Panc1 (cell line): ENCODE data around the gene SURF2. TPM values are rescaled to one million over a fixed set of nuclear protein-coding genes. Genes with fewer than 3 reads are reported as not detected.

Experiments
- ATAC-seq: fragments of 200-7000 bp; cut with Tn5 transposase; 2 replicates; pipeline ENCODE4 v1.9.1; 2020; ENCODE audit warnings: mild to moderate bottlenecking, moderate library complexity
- BruUV-seq: library from RNA; stranded (reverse); fragments of 400-500 nt; replicated peaks from 2 replicates; lab custom pipeline; 2021; lab: Mats Ljungman, UMichigan
- CTCF ChIA-PET: fragments of 300-600 bp; sonication (Branson Sonifier 250); formaldehyde crosslinking; loops from one replicate; lab custom pipeline; 2022; ENCODE audit warnings: antibody characterized with exemption; lab: Charles Lee
- POLR2A ChIA-PET: fragments of 300-600 bp; sonication (Branson Sonifier 250); formaldehyde crosslinking; loops from one replicate; lab custom pipeline; 2022; ENCODE audit warnings: antibody characterized with exemption; lab: Charles Lee
- DNase-seq: peaks from one replicate; pipeline ENCODE4 v3.0.0-alpha.2; 2010; ENCODE audit warnings: low read depth, low spot score
- H3K27ac ChIP-seq: 2 replicates; pipeline ENCODE4 v1.5.1; 2011; ENCODE audit warnings: mild to moderate bottlenecking, low read length, inconsistent platforms
- H3K27me3 ChIP-seq: fragments of 200-500 bp; sonication (Bioruptor generic); 2 replicates; pipeline ENCODE4 v1.6.0; 2014; ENCODE audit warnings: low read length, inconsistent platforms; ENCODE audit not compliant: control insufficient read depth, insufficient read depth
- H3K36me3 ChIP-seq: fragments of 200-500 bp; sonication (Bioruptor generic); 2 replicates; pipeline ENCODE4 v1.5.1; 2014; ENCODE audit warnings: inconsistent platforms, mild to moderate bottlenecking, low read length, moderate library complexity; ENCODE audit not compliant: control insufficient read depth, insufficient read depth
- H3K4me1 ChIP-seq: 2 replicates; pipeline ENCODE4 v1.5.1; 2011; ENCODE audit warnings: inconsistent platforms, mild to moderate bottlenecking, low read length, moderate library complexity; ENCODE audit not compliant: control insufficient read depth, insufficient read depth
- H3K4me3 ChIP-seq, 2 experiments: 2 replicates each; pipeline ENCODE4 v1.5.1; 2011 to 2012; ENCODE audit warnings: low read depth in 2 of 2, low read length in 2 of 2, mild to moderate bottlenecking in 2 of 2, inconsistent platforms in 1 of 2, moderate library complexity in 1 of 2
- H3K9me3 ChIP-seq: fragments of 200-500 bp; sonication (Bioruptor generic); 2 replicates; pipeline ENCODE4 v1.5.1; 2014; ENCODE audit warnings: low read depth, mild to moderate bottlenecking, inconsistent platforms, low read length, moderate library complexity; ENCODE audit not compliant: control insufficient read depth, insufficient read depth
- CTCF ChIP-seq: fragments of 450-650 bp; IDR thresholded peaks from 2 replicates; pipeline ENCODE4 v1.5.1; 2017; ENCODE audit warnings: mild to moderate bottlenecking
- POLR2AphosphoS5 ChIP-seq: IDR thresholded peaks from 2 replicates; pipeline ENCODE4 v1.6.1; 2012; ENCODE audit warnings: mild to moderate bottlenecking, low read depth, low read length, moderate library complexity
- REST ChIP-seq, 2 experiments: IDR thresholded peaks; 2 replicates each; pipeline ENCODE4 v1.6.1; 2011 to 2012; ENCODE audit warnings: low read depth in 2 of 2, control low read depth in 1 of 2, low read length in 1 of 2, mild to moderate bottlenecking in 1 of 2, moderate library complexity in 1 of 2; ENCODE audit not compliant: insufficient read depth in 1 of 2
- SIN3A ChIP-seq: IDR thresholded peaks from 2 replicates; pipeline ENCODE4 v1.6.1; 2012; ENCODE audit warnings: low read depth, mild to moderate bottlenecking, low read length, moderate library complexity, borderline replicate concordance; ENCODE audit not compliant: insufficient read depth
- TCF7L2 ChIP-seq: IDR thresholded peaks from 2 replicates; pipeline ENCODE4 v1.6.1; 2011; ENCODE audit warnings: mild to moderate bottlenecking, low read depth, low read length, inconsistent platforms
- in situ Hi-C: cut with HindIII; loops from 2 replicates; pipeline ENCODE4 v1.10.0; 2016; ENCODE audit warnings: low sequenced_read_pairs, low pct_unique_long_range_greater_than_20kb
- intact Hi-C: fragments of 100-400 bp; cut with micrococcal nuclease; formaldehyde crosslinking; loops from one replicate; pipeline ENCODE4 v1.10.0; 2022; ENCODE audit not compliant: unreplicated experiment
- total RNA-seq: library from RNA; stranded (reverse); gene quantifications from one replicate; pipeline ENCODE4 v1.2.1, GENCODE V29; 2021; ENCODE audit not compliant: unreplicated experiment

Gene SURF2
- total RNA-seq, 1 experiment from 2014 or later, result 19.2 TPM

- intact Hi-C loops, result loop anchor here (10.0 kb wide), 1 partner anchor 132 kb away; no protein-coding TSS in a partner anchor
- BruUV-seq, result no TSS peak
Observed at GRCh38 chr9:133352635-133353340, 3.6 kb upstream of the SURF2 start.

GRCh38 chr9:133353548-133353947 lies 2.8 kb upstream of the SURF2 start:
- in situ Hi-C loops, result no loop called here
- Histone ChIP-seq H3K36me3 (peaks cover 24% of the 10 kb centered on the region), H3K27me3 (no peaks in the 10 kb centered on the region), H3K4me1 (peaks cover 24% of the 10 kb centered on the region), H3K4me3 (no peak overlapping the region), H3K27ac (no peak overlapping the region), H3K9me3 (no peaks in the 10 kb centered on the region)
- BruUV-seq, result no TSS peak
- ChIA-PET POLR2A (no interaction called here), CTCF (no interaction called here)
- ATAC-seq (no peak), DNase-seq (no peak)
- TF ChIP-seq TCF7L2 (no peak), SIN3A (no peak), REST (IDR thresholded peaks at IDR 0.05; ENCODE audit: insufficient read depth in 1 of 2, low read depth in 2 of 2, low read length in 1 of 2) (no peak)
- intact Hi-C loops, result loop anchor here (10.0 kb wide), 1 partner anchor 131 kb away; no protein-coding TSS in a partner anchor

More at GRCh38 chr9:133352635-133353340, 3.6 kb upstream of the SURF2 start:
- ChIA-PET POLR2A (no interaction called here), CTCF (no interaction called here)
- Histone ChIP-seq H3K4me3 (no peak overlapping the region), H3K27ac (no peak overlapping the region; the same call in 1 of the 2 replicates), H3K4me1 (peaks cover 22% of the 10 kb centered on the region), H3K27me3 (no peaks in the 10 kb centered on the region), H3K9me3 (no peaks in the 10 kb centered on the region), H3K36me3 (peaks cover 28% of the 10 kb centered on the region)
- in situ Hi-C loops, result no loop called here
- no peak for ATAC-seq
- DNase-seq, result no peak
- TF ChIP-seq POLR2AphosphoS5, result no peak; the same call in none of the 2 replicates
- TF ChIP-seq REST (IDR thresholded peaks at IDR 0.05; ENCODE audit: insufficient read depth in 1 of 2, low read depth in 2 of 2, low read length in 1 of 2), result no peak
- TF ChIP-seq SIN3A, result no peak
- TF ChIP-seq TCF7L2, result no peak
- no peak for TF ChIP-seq CTCF
